NB4 (cell line): ENCODE data around the gene RNU1-2.
A peak's percentile ranks its signal among the peaks of the same experiment; 100 is the strongest.
"Not testable (repeated sequence)": the region's sequence is repeated elsewhere in the genome, so short reads cannot be mapped to it uniquely, and the experiment has no call there.

Experiments
- DNase-seq: peaks from one replicate; pipeline ENCODE4 v3.0.0; 2010; ENCODE audit warnings: low read depth
- H3K4me3 ChIP-seq: one replicate; pipeline ENCODE4 v1.5.1; 2011; ENCODE audit warnings: mild to moderate bottlenecking, low read depth, low read length, moderate library complexity
- CTCF ChIP-seq: IDR thresholded peaks from one replicate; pipeline ENCODE4 v1.5.1; 2012; ENCODE audit warnings: low read depth, low read length
- MAX ChIP-seq: IDR thresholded peaks from 2 replicates; pipeline ENCODE4 v1.6.1; 2011; ENCODE audit warnings: low read depth, low read length
- MYC ChIP-seq: IDR thresholded peaks from 2 replicates; pipeline ENCODE4 v1.6.1; 2011; ENCODE audit warnings: low read depth, low read length
- POLR2A ChIP-seq: IDR thresholded peaks from 2 replicates; pipeline ENCODE4 v1.6.1; 2011; ENCODE audit warnings: mild to moderate bottlenecking; ENCODE audit not compliant: insufficient read length; ENCODE audit errors: extremely low read depth

Gene RNU1-2

GRCh38 chr1:16882986-16883385, 12.8 kb upstream of the RNU1-2 start:
- no peak for TF ChIP-seq MYC
- no peak for DNase-seq
- no peak overlapping the region for H3K4me3 ChIP-seq

- H3K4me3 ChIP-seq, DNase-seq: not testable (repeated sequence)
These were observed 11.3 kb upstream of the RNU1-2 start for GRCh38 chr1:16884487-16884886.

GRCh38 chr1:16886860-16887605, 8.7 kb upstream of the RNU1-2 start:
- no peak overlapping the region for H3K4me3 ChIP-seq
- TF ChIP-seq CTCF, result no peak
- DNase-seq, result no peak

GRCh38 chr1:16888860-16889816, 6.6 kb upstream of the RNU1-2 start:
- no peak overlapping the region for H3K4me3 ChIP-seq
- DNase-seq, result peak; percentile 43
- no peak for TF ChIP-seq MYC
- TF ChIP-seq MAX, result no peak
- TF ChIP-seq CTCF, result no peak
- TF ChIP-seq POLR2A, result no peak

GRCh38 chr1:16890539-16891021, 5.2 kb upstream of the RNU1-2 start:
- not testable (repeated sequence) for DNase-seq

GRCh38 chr1:16891057-16891456, 4.7 kb upstream of the RNU1-2 start:
- not testable (repeated sequence) for H3K4me3 ChIP-seq, DNase-seq

More at GRCh38 chr1:16890539-16891021, 5.2 kb upstream of the RNU1-2 start:
- not testable (repeated sequence) for H3K4me3 ChIP-seq

- H3K4me3 ChIP-seq, DNase-seq: not testable (repeated sequence)
These were observed 2.7 kb upstream of the RNU1-2 start for GRCh38 chr1:16892978-16893525.

- not testable (repeated sequence) for H3K4me3 ChIP-seq, DNase-seq
These were observed 2.0 kb upstream of the RNU1-2 start for GRCh38 chr1:16893796-16894195.

- not testable (repeated sequence) for H3K4me3 ChIP-seq, DNase-seq
These were observed 1.4 kb upstream of the RNU1-2 start for GRCh38 chr1:16894338-16894737.

GRCh38 chr1:16895233-16895597, 565 bp upstream of the RNU1-2 start:
- peak overlapping the region; percentile 40 for H3K4me3 ChIP-seq
- DNase-seq, result not testable (repeated sequence)

- DNase-seq, result peak; percentile 66
- peak overlapping the region; percentile 22 for H3K4me3 ChIP-seq
These were observed 706 bp downstream of the RNU1-2 start for GRCh38 chr1:16896316-16897055.

- H3K4me3 ChIP-seq, DNase-seq: not testable (repeated sequence)
These were observed 1.9 kb downstream of the RNU1-2 start for GRCh38 chr1:16897653-16898052.

GRCh38 chr1:16898298-16898697, 2.5 kb downstream of the RNU1-2 start:
- not testable (repeated sequence) for H3K4me3 ChIP-seq, DNase-seq

- not testable (repeated sequence) for H3K4me3 ChIP-seq, DNase-seq
These were observed 3.2 kb downstream of the RNU1-2 start for GRCh38 chr1:16899020-16899419.
